NCI-H2107 treated with DMSO at 0.1 percent for 48 hours (cell line): Measurements from ENCODE around the gene ZNF273.
"Not testable (repeated sequence)": the region's sequence is repeated elsewhere in the genome, so short reads cannot be mapped to it uniquely, and the experiment has no call there.

Experiments used
- DNase-seq: peaks from one replicate; lab custom pipeline; 2025; ENCODE audit not compliant: unreplicated experiment; lab: John Stamatoyannopoulos, UW

The ZNF273 gene

GRCh38 chr7:64944667-64945502, 41.8 kb downstream of the ZNF273 start:
- DNase-seq: not testable (repeated sequence)

GRCh38 chr7:64945503-64946175, 42.6 kb downstream of the ZNF273 start:
- DNase-seq: no peak

- no peak for DNase-seq
Measured at GRCh38 chr7:64946772-64947171, 43.7 kb downstream of the ZNF273 start.

GRCh38 chr7:64947252-64948000, 44.4 kb downstream of the ZNF273 start:
- no peak for DNase-seq

- DNase-seq: not testable (repeated sequence)
Measured at GRCh38 chr7:64948774-64949173, 45.7 kb downstream of the ZNF273 start.

- DNase-seq: not testable (repeated sequence)
Measured at GRCh38 chr7:64950673-64951072, 47.6 kb downstream of the ZNF273 start.

- peak; percentile 51 for DNase-seq
Measured at GRCh38 chr7:64951250-64951848, 48.3 kb downstream of the ZNF273 start.

- peak; percentile 89 for DNase-seq
Measured at GRCh38 chr7:64959072-64959747, 56.1 kb downstream of the ZNF273 start.

GRCh38 chr7:64965594-64965993, 62.5 kb downstream of the ZNF273 start:
- DNase-seq: peak; percentile 5

- DNase-seq: no peak
Measured at GRCh38 chr7:64978497-64979203, 75.6 kb downstream of the ZNF273 start.
